ENCODE results near the gene GMFB. TPM values are rescaled to one million over a fixed set of nuclear protein-coding genes. Genes with fewer than 3 reads are reported as not detected.

Gene GMFB
- polyA plus RNA-seq, 2 of the 4 experiments (the other 2 are of a cell fraction): 45.5 to 66.7 TPM

DNA sequence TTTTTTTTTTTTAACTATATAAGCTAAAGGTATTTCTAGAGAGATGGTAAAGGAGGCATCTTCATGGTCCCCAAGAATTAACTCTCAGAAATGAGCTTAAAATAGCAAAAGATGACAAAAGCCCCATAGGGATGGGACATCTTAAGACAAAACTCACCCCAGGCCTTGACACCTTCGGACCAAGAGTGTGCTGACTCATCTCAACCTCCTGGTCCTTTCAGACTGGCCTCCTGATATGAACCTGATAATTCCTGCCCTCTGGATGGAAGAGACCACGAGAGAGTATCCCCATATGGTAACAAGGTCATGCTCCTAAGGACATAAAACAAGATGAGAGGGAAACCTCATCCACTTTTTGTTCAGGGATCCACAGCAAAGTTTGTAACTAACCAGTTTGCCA lies 8.4 kb upstream of the GMFB start:
- no peak for FAIRE-seq
- DNase-seq (ENCODE audit: low read depth in 1 of 2, low spot score in 1 of 2): no peak
- POLR2A ChIA-PET: interaction anchor here (1.5 kb wide), 1 partner anchor 9 kb away, joined by 8 read pairs; the partner anchor contains the start of gene GMFB

GRCh38 chr14:54493293-54493692 lies 4.5 kb upstream of the GMFB start:
- DNase-seq (ENCODE audit: low read depth in 1 of 2, low spot score in 1 of 2) (peak in 1 of 2 experiments; percentile 50), ATAC-seq (no peak), FAIRE-seq (no peak)
- Histone ChIP-seq H3K4me3 (no peak overlapping the region), H3K4me1 (peaks cover 11% of the 10 kb centered on the region; the same call in 2 of the 3 replicates), H3K9me3 (no peaks in the 10 kb centered on the region), H3K4me2 (no peak overlapping the region), H3K27ac (no peak overlapping the region)
- POLR2A ChIA-PET: interaction anchor here (0.7 to 1.4 kb wide), 2 partner anchors 16 to 870 kb away, joined by 4 to 13 read pairs; partner anchors contain the start of gene CGRRF1
- CTCF ChIA-PET: interaction anchor here (0.7 to 8.0 kb wide), 6 partner anchors 10 to 318 kb away, joined by 3 to 66 read pairs (median 3); partner anchors contain the start of gene CGRRF1
- WGBS (ENCODE audit: missing lambda C conversion rate): 64% methylated on average over 13 of the region's 13 CpGs
- no peak for TF ChIP-seq MAZ (IDR thresholded peaks at IDR 0.05; ENCODE audit: borderline replicate concordance, low read depth, low read length)
- no peak for TF ChIP-seq JUNB (IDR thresholded peaks at IDR 0.05)
- TF ChIP-seq RAD21 (conservative IDR thresholded peaks at IDR 0.05 in 1 of 2, IDR thresholded peaks at IDR 0.05 in 1 of 2): 0 out of 5 replicates have a peak, but pooled peaks of 1 of the 2 experiments have one; percentile 3
- TF ChIP-seq RFX5 (IDR thresholded peaks at IDR 0.05): peak; percentile 86

More for the DNA sequence above, 8.4 kb upstream of the GMFB start:
- TF ChIP-seq, protein P1, sequence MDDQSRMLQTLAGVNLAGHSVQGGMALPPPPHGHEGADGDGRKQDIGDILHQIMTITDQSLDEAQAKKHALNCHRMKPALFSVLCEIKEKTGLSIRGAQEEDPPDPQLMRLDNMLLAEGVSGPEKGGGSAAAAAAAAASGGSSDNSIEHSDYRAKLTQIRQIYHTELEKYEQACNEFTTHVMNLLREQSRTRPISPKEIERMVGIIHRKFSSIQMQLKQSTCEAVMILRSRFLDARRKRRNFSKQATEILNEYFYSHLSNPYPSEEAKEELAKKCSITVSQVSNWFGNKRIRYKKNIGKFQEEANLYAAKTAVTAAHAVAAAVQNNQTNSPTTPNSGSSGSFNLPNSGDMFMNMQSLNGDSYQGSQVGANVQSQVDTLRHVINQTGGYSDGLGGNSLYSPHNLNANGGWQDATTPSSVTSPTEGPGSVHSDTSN (IDR thresholded peaks at IDR 0.05): no peak
- no peak for TF ChIP-seq RARB (CRISPR knock-in tag; IDR thresholded peaks at IDR 0.05)
- TF ChIP-seq ZFP36 (IDR thresholded peaks at IDR 0.05; ENCODE audit: borderline replicate concordance, partially characterized antibody): no peak
- TF ChIP-seq HES2 (IDR thresholded peaks at IDR 0.05): no peak
- TF ChIP-seq POLR2AphosphoS2 (conservative IDR thresholded peaks at IDR 0.05; ENCODE audit: low read length): no peak
- TF ChIP-seq ZC3H11A (IDR thresholded peaks at IDR 0.05): no peak
- no peak for TF ChIP-seq BCL3 (IDR thresholded peaks at IDR 0.05)
- no peak for TF ChIP-seq FOXS1 (CRISPR knock-in tag; IDR thresholded peaks at IDR 0.05)
- no peak for TF ChIP-seq EP300 (IDR thresholded peaks at IDR 0.05)
- no peak for TF ChIP-seq TFCP2L1 (CRISPR knock-in tag; IDR thresholded peaks at IDR 0.05)
- TF ChIP-seq ZNF302 (CRISPR knock-in tag; IDR thresholded peaks at IDR 0.05): no peak
- TF ChIP-seq NR3C1 (IDR thresholded peaks at IDR 0.05): no peak
- no peak for TF ChIP-seq HOXB5 (CRISPR knock-in tag; IDR thresholded peaks at IDR 0.05)
- TF ChIP-seq, protein P2, sequence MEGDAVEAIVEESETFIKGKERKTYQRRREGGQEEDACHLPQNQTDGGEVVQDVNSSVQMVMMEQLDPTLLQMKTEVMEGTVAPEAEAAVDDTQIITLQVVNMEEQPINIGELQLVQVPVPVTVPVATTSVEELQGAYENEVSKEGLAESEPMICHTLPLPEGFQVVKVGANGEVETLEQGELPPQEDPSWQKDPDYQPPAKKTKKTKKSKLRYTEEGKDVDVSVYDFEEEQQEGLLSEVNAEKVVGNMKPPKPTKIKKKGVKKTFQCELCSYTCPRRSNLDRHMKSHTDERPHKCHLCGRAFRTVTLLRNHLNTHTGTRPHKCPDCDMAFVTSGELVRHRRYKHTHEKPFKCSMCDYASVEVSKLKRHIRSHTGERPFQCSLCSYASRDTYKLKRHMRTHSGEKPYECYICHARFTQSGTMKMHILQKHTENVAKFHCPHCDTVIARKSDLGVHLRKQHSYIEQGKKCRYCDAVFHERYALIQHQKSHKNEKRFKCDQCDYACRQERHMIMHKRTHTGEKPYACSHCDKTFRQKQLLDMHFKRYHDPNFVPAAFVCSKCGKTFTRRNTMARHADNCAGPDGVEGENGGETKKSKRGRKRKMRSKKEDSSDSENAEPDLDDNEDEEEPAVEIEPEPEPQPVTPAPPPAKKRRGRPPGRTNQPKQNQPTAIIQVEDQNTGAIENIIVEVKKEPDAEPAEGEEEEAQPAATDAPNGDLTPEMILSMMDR (IDR thresholded peaks at IDR 0.05): no peak
- TF ChIP-seq CBX2 (IDR thresholded peaks at IDR 0.05; ENCODE audit: borderline replicate concordance, low read depth): no peak
- TF ChIP-seq, protein P3, sequence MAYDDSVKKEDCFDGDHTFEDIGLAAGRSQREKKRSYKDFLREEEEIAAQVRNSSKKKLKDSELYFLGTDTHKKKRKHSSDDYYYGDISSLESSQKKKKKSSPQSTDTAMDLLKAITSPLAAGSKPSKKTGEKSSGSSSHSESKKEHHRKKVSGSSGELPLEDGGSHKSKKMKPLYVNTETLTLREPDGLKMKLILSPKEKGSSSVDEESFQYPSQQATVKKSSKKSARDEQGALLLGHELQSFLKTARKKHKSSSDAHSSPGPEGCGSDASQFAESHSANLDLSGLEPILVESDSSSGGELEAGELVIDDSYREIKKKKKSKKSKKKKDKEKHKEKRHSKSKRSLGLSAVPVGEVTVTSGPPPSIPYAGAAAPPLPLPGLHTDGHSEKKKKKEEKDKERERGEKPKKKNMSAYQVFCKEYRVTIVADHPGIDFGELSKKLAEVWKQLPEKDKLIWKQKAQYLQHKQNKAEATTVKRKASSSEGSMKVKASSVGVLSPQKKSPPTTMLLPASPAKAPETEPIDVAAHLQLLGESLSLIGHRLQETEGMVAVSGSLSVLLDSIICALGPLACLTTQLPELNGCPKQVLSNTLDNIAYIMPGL (CRISPR knock-in tag; IDR thresholded peaks at IDR 0.05; ENCODE audit: borderline replicate concordance): no peak
- no peak for TF ChIP-seq POLR2A (IDR thresholded peaks at IDR 0.05; ENCODE audit: low read length)
- no peak for TF ChIP-seq EHMT2 (IDR thresholded peaks at IDR 0.05; ENCODE audit: low read depth)
- TF ChIP-seq, protein P4, sequence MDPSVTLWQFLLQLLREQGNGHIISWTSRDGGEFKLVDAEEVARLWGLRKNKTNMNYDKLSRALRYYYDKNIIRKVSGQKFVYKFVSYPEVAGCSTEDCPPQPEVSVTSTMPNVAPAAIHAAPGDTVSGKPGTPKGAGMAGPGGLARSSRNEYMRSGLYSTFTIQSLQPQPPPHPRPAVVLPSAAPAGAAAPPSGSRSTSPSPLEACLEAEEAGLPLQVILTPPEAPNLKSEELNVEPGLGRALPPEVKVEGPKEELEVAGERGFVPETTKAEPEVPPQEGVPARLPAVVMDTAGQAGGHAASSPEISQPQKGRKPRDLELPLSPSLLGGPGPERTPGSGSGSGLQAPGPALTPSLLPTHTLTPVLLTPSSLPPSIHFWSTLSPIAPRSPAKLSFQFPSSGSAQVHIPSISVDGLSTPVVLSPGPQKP (IDR thresholded peaks at IDR 0.05; ENCODE audit: low read depth, low read length): no peak
- CTCF ChIA-PET: interaction anchor here (1.1 to 2.4 kb wide), 5 partner anchors 9 to 277 kb away, joined by 3 to 11 read pairs (median 4); partner anchors contain the start of genes CGRRF1, CNIH1 and GMFB
- Histone ChIP-seq H3K4me2 (no peak overlapping the region), H3K9me3 (no peaks in the 10 kb centered on the region), H3K27ac (no peak overlapping the region), H3K4me1 (peaks cover 4% of the 10 kb centered on the region; the same call in 1 of the 3 replicates), H3K4me3 (no peak overlapping the region)
- no peak for ATAC-seq
- 54% methylated on average over 2 of the region's 2 CpGs for WGBS (ENCODE audit: missing lambda C conversion rate)

All from A549 (cell line).